Retinal pigment epithelial cell (primary cell): ENCODE measurements around the gene AMACR.
"Not testable (repeated sequence)": the region's sequence is repeated elsewhere in the genome, so short reads cannot be mapped to it uniquely, and the experiment has no call there.

Experiments
- DNase-seq: peaks from one replicate; pipeline ENCODE4 v3.0.0-alpha.2; 2010; ENCODE audit warnings: low read depth
- H3K4me3 ChIP-seq: 2 replicates; pipeline ENCODE4 v1.5.1; 2011; ENCODE audit warnings: mild to moderate bottlenecking, low read length, control low read depth, moderate library complexity
- CTCF ChIP-seq: conservative IDR thresholded peaks from 2 replicates; pipeline ENCODE4 v1.5.1; 2011; ENCODE audit warnings: low read depth, low read length, control low read depth, inconsistent platforms

AMACR gene

GRCh38 chr5:34015120-34015822, 7.4 kb upstream of the AMACR start:
- TF ChIP-seq CTCF = no peak
- H3K4me3 ChIP-seq = no peak overlapping the region
- no peak for DNase-seq

GRCh38 chr5:34014626-34015025, 6.8 kb upstream of the AMACR start:
- no peak for TF ChIP-seq CTCF
- no peak for DNase-seq

GRCh38 chr5:34013547-34013946, 5.7 kb upstream of the AMACR start:
- H3K4me3 ChIP-seq = no peak overlapping the region
- no peak for DNase-seq
- no peak for TF ChIP-seq CTCF

More at GRCh38 chr5:34014626-34015025, 6.8 kb upstream of the AMACR start:
- H3K4me3 ChIP-seq = no peak overlapping the region

- H3K4me3 ChIP-seq = no peak overlapping the region
- DNase-seq = no peak
Measured at GRCh38 chr5:34012791-34013190, 4.9 kb upstream of the AMACR start.

GRCh38 chr5:34011536-34011935, 3.7 kb upstream of the AMACR start:
- DNase-seq = no peak
- H3K4me3 ChIP-seq = no peak overlapping the region
- TF ChIP-seq CTCF = no peak

More at GRCh38 chr5:34012791-34013190, 4.9 kb upstream of the AMACR start:
- no peak for TF ChIP-seq CTCF

- DNase-seq, H3K4me3 ChIP-seq: not testable (repeated sequence)
Measured at GRCh38 chr5:34010146-34010545, 2.3 kb upstream of the AMACR start.

- TF ChIP-seq CTCF = no peak
- DNase-seq = no peak
- no peak overlapping the region for H3K4me3 ChIP-seq
Measured at GRCh38 chr5:34009610-34010009, 1.8 kb upstream of the AMACR start.
